Gastrocnemius medialis (tissue), 4 donors: ENCODE data around the gene ZNF397. TPM values are rescaled to one million over a fixed set of nuclear protein-coding genes. Genes with fewer than 3 reads are reported as not detected.

ENCODE experiments used
- ATAC-seq, 2 donors: fragments of 150-250 bp; one replicate each; pipeline ENCODE4 v1.9.1; 2016
- DNase-seq, 2 donors: peaks; one replicate each; pipeline ENCODE4 v3.0.0-alpha.2; 2019
- H3K27ac ChIP-seq, 4 donors: fragments of 200-600 bp; sonication (generic); 1 replicate in 1 of 4; 2 replicates in 3 of 4; pipeline ENCODE4 v1.5.1; 2016 to 2018; ENCODE audit warnings: mild to moderate bottlenecking in 2 of 4, moderate library complexity in 1 of 4
- H3K27me3 ChIP-seq, 3 donors: fragments of 200-600 bp; sonication (generic) in 2 of 3; 1 replicate in 1 of 3; 2 replicates in 2 of 3; pipeline versions ENCODE4 v1.5.1 to v1.6.0; 2016 to 2019; ENCODE audit warnings: mild to moderate bottlenecking in 1 of 3, moderate library complexity in 1 of 3
- H3K36me3 ChIP-seq, 2 donors: fragments of 200-600 bp; sonication (generic) in 1 of 2; one replicate each; pipeline ENCODE4 v1.5.1; 2017 to 2018
- H3K4me1 ChIP-seq, 2 donors: fragments of 200-600 bp; sonication (generic) in 1 of 2; one replicate each; pipeline ENCODE4 v1.5.1; 2016 to 2017; ENCODE audit warnings: mild to moderate bottlenecking in 2 of 2
- H3K4me3 ChIP-seq, 4 donors: fragments of 200-600 bp; sonication (generic) in 3 of 4; 1 replicate in 1 of 4; 2 replicates in 3 of 4; pipeline ENCODE4 v1.5.1; 2016 to 2019; ENCODE audit warnings: mild to moderate bottlenecking in 2 of 4
- H3K9me3 ChIP-seq, 3 donors: fragments of 200-600 bp; sonication (generic) in 2 of 3; 1 replicate in 1 of 3; 2 replicates in 2 of 3; pipeline ENCODE4 v1.5.1; 2016 to 2019
- CTCF ChIP-seq, 5 experiments: fragments of 450-650 bp in 3 of 5; fragments of 200-600 bp in 2 of 5; sonication (generic) in 2 of 5; IDR thresholded peaks in 4 of 5; conservative IDR thresholded peaks in 1 of 5; 1 replicate in 4 of 5; 2 replicates in 1 of 5; pipeline ENCODE4 v1.5.1; 2016 to 2019; ENCODE audit warnings: antibody characterized with exemption in 5 of 5, mild to moderate bottlenecking in 3 of 5, moderate library complexity in 3 of 5
- POLR2A ChIP-seq, 2 donors: fragments of 450-650 bp; IDR thresholded peaks; one replicate each; pipeline ENCODE4 v1.6.1; 2017; ENCODE audit warnings: antibody characterized with exemption in 2 of 2, mild to moderate bottlenecking in 2 of 2, moderate library complexity in 2 of 2
- in situ Hi-C, 4 donors: fragments of 200-750 bp; cut with MboI; loops; one replicate each; pipeline versions ENCODE4 v1.15.0 to v1.8.0; 2017; ENCODE audit warnings: low sequenced_read_pairs in 4 of 4
- intact Hi-C: fragments of 100-400 bp; cut with DNase I; formaldehyde crosslinking; loops from one replicate; pipeline ENCODE4 v1.15.1; 2023; ENCODE audit warnings: low total_unique reads
- total RNA-seq, 4 donors: library from RNA; depleted of rRNA; stranded (reverse); fragments of >200 nt; gene quantifications; one replicate each; pipeline versions ENCODE4 v1.1.0 to v1.2.3, GENCODE V29; 2016

ZNF397 gene
- total RNA-seq, 4 donors from 2014 or later: 12.3 to 23.4 (median 14.7) TPM

DNA sequence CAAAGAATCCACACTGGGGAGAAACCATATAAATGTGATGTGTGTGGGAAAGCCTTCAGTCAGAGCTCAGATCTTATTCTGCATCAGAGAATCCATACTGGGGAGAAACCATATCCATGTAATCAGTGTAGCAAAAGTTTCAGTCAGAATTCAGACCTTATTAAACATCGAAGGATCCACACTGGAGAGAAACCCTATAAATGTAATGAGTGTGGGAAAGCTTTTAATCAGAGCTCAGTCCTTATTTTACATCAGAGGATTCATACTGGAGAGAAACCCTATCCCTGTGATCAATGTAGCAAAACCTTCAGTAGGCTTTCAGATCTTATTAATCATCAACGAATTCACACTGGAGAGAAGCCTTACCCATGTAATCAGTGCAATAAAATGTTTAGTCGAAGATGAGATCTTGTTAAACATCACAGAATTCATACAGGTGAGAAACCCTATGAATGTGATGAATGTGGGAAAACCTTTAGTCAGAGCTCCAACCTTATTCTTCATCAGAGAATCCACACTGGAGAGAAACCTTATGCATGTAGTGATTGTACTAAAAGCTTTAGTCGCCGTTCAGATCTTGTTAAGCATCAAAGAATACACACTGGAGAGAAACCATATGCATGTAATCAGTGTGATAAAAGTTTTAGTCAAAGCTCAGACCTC lies 65.9 kb downstream of the ZNF397 start:
- in situ Hi-C loops (no loop called here), intact Hi-C loops (no loop called here)
- no peak for DNase-seq
- TF ChIP-seq CTCF (IDR thresholded peaks at IDR 0.05 in 4 of 5, conservative IDR thresholded peaks at IDR 0.05 in 1 of 5): no peak
- TF ChIP-seq POLR2A (IDR thresholded peaks at IDR 0.05): no peak
- no peaks in the 10 kb centered on the region for H3K27me3 ChIP-seq
- peaks cover 14 to 55% of the 10 kb centered on the region in 2 donors for H3K36me3 ChIP-seq
- no peak overlapping the region for H3K27ac ChIP-seq
- H3K4me3 ChIP-seq: peak overlapping the region in 1 of 4 donors; percentile 3
- H3K4me1 ChIP-seq: peaks cover 0 to 5% of the 10 kb centered on the region in 2 donors
- H3K9me3 ChIP-seq: peaks cover 8 to 59% (median 18%) of the 10 kb centered on the region in 3 donors
- no peak for ATAC-seq

Other genes starting within 250 kb of the ZNF397 start
- gene MAPRE2, start 199.6 kb upstream of the ZNF397 start, total RNA-seq: 10 to 100 TPM; 21.3 to 46.2 (median 34.4) TPM
- gene ZSCAN30, start 49.2 kb downstream of the ZNF397 start, total RNA-seq: 10 to 100 TPM in 2 of 4 donors, 1 to 10 TPM in 2; 4.6 to 34.6 (median 8.2) TPM
- 10 to 100 TPM; 30.5 to 50.7 (median 36.3) TPM for gene ZNF24, start 103.4 kb downstream of the ZNF397 start, total RNA-seq
- gene ZNF396, start 136.3 kb downstream of the ZNF397 start, total RNA-seq: under 1 TPM; 0.29 to 0.92 (median 0.63) TPM